Mucosa of rectum (tissue), 2 donors: ENCODE results near the gene PPOX.

ENCODE experiments used
- H3K27ac ChIP-seq, 2 donors: one replicate each; pipeline ENCODE4 v1.7.0; 2013; ENCODE audit warnings: inconsistent platforms in 2 of 2, low read depth in 2 of 2, low read length in 2 of 2
- H3K27me3 ChIP-seq, 2 donors: one replicate each; pipeline ENCODE4 v1.7.0; 2013; ENCODE audit warnings: low read length in 2 of 2; ENCODE audit not compliant: control insufficient read depth in 2 of 2, insufficient read depth in 2 of 2
- H3K36me3 ChIP-seq, 2 donors: one replicate each; pipeline ENCODE4 v1.7.0; 2013; ENCODE audit warnings: low read length in 2 of 2; ENCODE audit not compliant: control insufficient read depth in 2 of 2, insufficient read depth in 2 of 2
- H3K4me1 ChIP-seq, 2 donors: one replicate each; pipeline ENCODE4 v1.7.0; 2013; ENCODE audit warnings: low read length in 2 of 2, mild to moderate bottlenecking in 1 of 2; ENCODE audit not compliant: control insufficient read depth in 2 of 2, insufficient read depth in 2 of 2
- H3K4me3 ChIP-seq, 2 donors: one replicate each; pipeline ENCODE4 v1.7.0; 2013; ENCODE audit warnings: low read length in 2 of 2
- H3K9ac ChIP-seq, 2 donors: one replicate each; pipeline ENCODE4 v1.7.0; 2013; ENCODE audit warnings: low read length in 2 of 2, low read depth in 1 of 2, mild to moderate bottlenecking in 1 of 2
- H3K9me3 ChIP-seq, 2 donors: one replicate each; pipeline ENCODE4 v1.7.0; 2013; ENCODE audit warnings: low read length in 2 of 2; ENCODE audit not compliant: control insufficient read depth in 2 of 2
- donor health status: healthy.
- donor health status: Normal muscosa, but diverticular disease.

PPOX gene

GRCh38 chr1:161153176-161153575 lies 13.1 kb upstream of the PPOX start:
- Histone ChIP-seq H3K4me3 (peak overlapping the region; percentile 91 to 100), H3K9me3 (no peaks in the 10 kb centered on the region), H3K36me3 (peaks cover 5 to 13% of the 10 kb centered on the region in 2 donors), H3K27me3 (no peaks in the 10 kb centered on the region), H3K9ac (peak overlapping the region in 1 of 2 donors; percentile 87), H3K27ac (peak overlapping the region in 1 of 2 donors; percentile 97), H3K4me1 (peaks cover 0 to 3% of the 10 kb centered on the region in 2 donors)

GRCh38 chr1:161153682-161154337 lies 12.4 kb upstream of the PPOX start, which contains the start of gene UFC1:
Gene UFC1 (plus strand): TSS chr1:161153978. CDS start chr1:161153998, 20 bp downstream.
- H3K4me1 ChIP-seq, result peaks cover 2 to 5% of the 10 kb centered on the region in 2 donors
- no peaks in the 10 kb centered on the region for H3K9me3 ChIP-seq
- peak within 1 kb of the TSS; percentile 94 to 97 for H3K27ac ChIP-seq
- peak within 1 kb of the TSS; percentile 91 to 100 for H3K4me3 ChIP-seq
- H3K27me3 ChIP-seq, result no peaks in the 10 kb centered on the region
- H3K9ac ChIP-seq, result peak within 1 kb of the TSS; percentile 87 to 100
- H3K36me3 ChIP-seq, result peaks cover 5 to 17% of the 10 kb centered on the region in 2 donors

- Histone ChIP-seq H3K36me3 (peaks cover 14 to 28% of the 10 kb centered on the region in 2 donors), H3K9ac (no peak overlapping the region), H3K4me3 (no peak overlapping the region), H3K9me3 (no peaks in the 10 kb centered on the region), H3K4me1 (peaks cover 16 to 22% of the 10 kb centered on the region in 2 donors), H3K27ac (no peak overlapping the region), H3K27me3 (no peaks in the 10 kb centered on the region)
These were observed 8.4 kb upstream of the PPOX start for GRCh38 chr1:161157867-161158266.

GRCh38 chr1:161158316-161159010 lies 7.8 kb upstream of the PPOX start:
- Histone ChIP-seq H3K9ac (peak overlapping the region; percentile 85 to 91), H3K4me3 (peak overlapping the region; percentile 90 to 94), H3K27ac (peak overlapping the region; percentile 77 to 81), H3K27me3 (no peaks in the 10 kb centered on the region), H3K36me3 (peaks cover 16 to 28% of the 10 kb centered on the region in 2 donors), H3K4me1 (peaks cover 16 to 22% of the 10 kb centered on the region in 2 donors), H3K9me3 (no peaks in the 10 kb centered on the region)

- peaks cover 18 to 28% of the 10 kb centered on the region in 2 donors for H3K36me3 ChIP-seq
- H3K4me1 ChIP-seq, result peaks cover 16 to 22% of the 10 kb centered on the region in 2 donors
These were observed 6.9 kb upstream of the PPOX start, which contains the start of gene USP21 for GRCh38 chr1:161159087-161159912. Gene USP21 (plus strand): TSS chr1:161159500. CDS start chr1:161160641, 1,141 bp downstream.

GRCh38 chr1:161159913-161160243 lies 6.3 kb upstream of the PPOX start:
- H3K4me3 ChIP-seq, result peak overlapping the region; percentile 90 to 94
- H3K27ac ChIP-seq, result peak overlapping the region in 1 of 2 donors; percentile 81
- H3K36me3 ChIP-seq, result peaks cover 18 to 28% of the 10 kb centered on the region in 2 donors
- H3K27me3 ChIP-seq, result no peaks in the 10 kb centered on the region
- H3K9me3 ChIP-seq, result no peaks in the 10 kb centered on the region
- H3K9ac ChIP-seq, result peak overlapping the region; percentile 85 to 91
- peaks cover 14 to 22% of the 10 kb centered on the region in 2 donors for H3K4me1 ChIP-seq

More at GRCh38 chr1:161159087-161159912, 6.9 kb upstream of the PPOX start, which contains the start of gene USP21:
- Histone ChIP-seq H3K9ac (peak within 1 kb of the TSS; percentile 85 to 91), H3K4me3 (peak within 1 kb of the TSS; percentile 90 to 94), H3K27ac (peak within 1 kb of the TSS; percentile 77 to 81), H3K27me3 (no peaks in the 10 kb centered on the region), H3K9me3 (no peaks in the 10 kb centered on the region)

- Histone ChIP-seq H3K9me3 (no peaks in the 10 kb centered on the region), H3K4me1 (peaks cover 22 to 29% of the 10 kb centered on the region in 2 donors), H3K4me3 (peak overlapping the region; percentile 90 to 94), H3K27me3 (no peaks in the 10 kb centered on the region), H3K9ac (peak overlapping the region in 1 of 2 donors; percentile 85), H3K27ac (no peak overlapping the region), H3K36me3 (peaks cover 18 to 28% of the 10 kb centered on the region in 2 donors)
These were observed 5.5 kb upstream of the PPOX start for GRCh38 chr1:161160671-161161145.

GRCh38 chr1:161161652-161162051 lies 4.6 kb upstream of the PPOX start:
- H3K9me3 ChIP-seq, result no peaks in the 10 kb centered on the region
- H3K36me3 ChIP-seq, result peaks cover 18 to 28% of the 10 kb centered on the region in 2 donors
- peaks cover 26 to 30% of the 10 kb centered on the region in 2 donors for H3K4me1 ChIP-seq
- no peak overlapping the region for H3K9ac ChIP-seq
- no peak overlapping the region for H3K4me3 ChIP-seq
- H3K27me3 ChIP-seq, result no peaks in the 10 kb centered on the region
- no peak overlapping the region for H3K27ac ChIP-seq

GRCh38 chr1:161162052-161162451 lies 4.2 kb upstream of the PPOX start:
- Histone ChIP-seq H3K36me3 (peaks cover 16 to 25% of the 10 kb centered on the region in 2 donors), H3K27ac (no peak overlapping the region), H3K27me3 (no peaks in the 10 kb centered on the region), H3K4me1 (peaks cover 30 to 33% of the 10 kb centered on the region in 2 donors), H3K4me3 (no peak overlapping the region), H3K9ac (no peak overlapping the region), H3K9me3 (no peaks in the 10 kb centered on the region)
